Stomach (tissue), 4 donors: Measurements from ENCODE around the gene PDSS2.

Experiments used
- CTCF ChIP-seq, 7 experiments: fragments of 450-650 bp in 4 of 7; fragments of 200-600 bp in 3 of 7; sonication (generic) in 3 of 7; IDR thresholded peaks; one replicate each; pipeline ENCODE4 v1.5.1; 2016 to 2019; ENCODE audit warnings: antibody characterized with exemption in 7 of 7, control low read depth in 2 of 7, mild to moderate bottlenecking in 1 of 7
- POLR2A ChIP-seq, 4 donors: fragments of 450-650 bp; IDR thresholded peaks; one replicate each; pipeline ENCODE4 v1.6.1; 2016; ENCODE audit warnings: antibody characterized with exemption in 4 of 4, control low read depth in 2 of 4, mild to moderate bottlenecking in 1 of 4, moderate library complexity in 1 of 4
- POLR2AphosphoS5 ChIP-seq, 3 donors: sonication (generic); formaldehyde crosslinking; IDR thresholded peaks; one replicate each; pipeline ENCODE4 v1.6.1; 2016; ENCODE audit warnings: antibody characterized with exemption in 3 of 3

DNA sequence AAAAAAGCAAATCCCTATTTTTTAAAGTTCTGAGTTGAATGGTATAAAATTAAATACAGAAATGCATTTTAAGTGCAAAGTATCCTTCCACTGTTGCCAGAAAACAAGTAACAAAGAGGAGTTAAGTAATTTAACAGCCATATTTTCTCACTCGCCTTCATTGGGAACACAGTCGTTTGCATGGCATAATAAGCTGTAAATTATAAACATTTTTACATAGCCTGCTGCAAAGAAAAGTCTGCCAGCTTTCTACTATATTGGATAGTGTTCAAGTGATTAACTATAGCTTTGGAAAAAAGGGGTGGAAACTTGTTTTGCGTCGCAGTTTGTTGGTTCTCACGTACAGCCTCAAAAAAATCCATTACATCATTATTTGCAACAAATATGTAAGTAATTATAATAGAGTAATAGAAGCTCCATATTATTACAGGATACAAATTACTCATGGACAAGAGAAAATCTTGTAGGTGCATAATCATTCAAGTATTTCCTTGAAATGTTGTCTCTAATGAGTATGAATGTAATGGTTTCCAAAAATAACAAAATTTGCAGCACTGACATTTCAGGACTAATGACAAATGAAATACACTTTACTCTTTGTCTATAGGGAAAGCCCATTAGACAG lies 139.3 kb downstream of the PDSS2 start:
- TF ChIP-seq CTCF (IDR thresholded peaks at IDR 0.05) (no peak), POLR2A (IDR thresholded peaks at IDR 0.05) (no peak), POLR2AphosphoS5 (IDR thresholded peaks at IDR 0.05) (no peak)
